Measurements from ENCODE around the gene EFNA1.

EFNA1 gene

GRCh38 chr1:155127105-155127966, at the start of gene EFNA1:
TSS of gene EFNA1 (plus strand) at chr1:155127876. CDS start at chr1:155127978, 102 bp downstream.
- peak; percentile 64 for DNase-seq

GRCh38 chr1:155078469-155079209, 49.0 kb upstream of the EFNA1 start, which contains the start of gene EFNA3:
TSS of gene EFNA3 (plus strand) at chr1:155078837. CDS start at chr1:155078942, 105 bp downstream.
- DNase-seq = peak; percentile 83

- DNase-seq = peak; percentile 46
Measured at GRCh38 chr1:155079210-155079486, 48.5 kb upstream of the EFNA1 start.

- DNase-seq = peak; percentile 40
Measured at GRCh38 chr1:155079487-155080311, 48.0 kb upstream of the EFNA1 start.

- peak; percentile 52 for DNase-seq
Measured at GRCh38 chr1:155080312-155081228, 47.1 kb upstream of the EFNA1 start.

- DNase-seq = peak; percentile 36
Measured at GRCh38 chr1:155081472-155082300, 46.0 kb upstream of the EFNA1 start.

GRCh38 chr1:155082301-155083051, 45.2 kb upstream of the EFNA1 start:
- DNase-seq = peak; percentile 39

GRCh38 chr1:155083052-155083541, 44.6 kb upstream of the EFNA1 start:
- DNase-seq = peak; percentile 38

GRCh38 chr1:155083865-155084721, 43.6 kb upstream of the EFNA1 start:
- DNase-seq = peak; percentile 52

- DNase-seq = peak; percentile 96
Measured at GRCh38 chr1:155084722-155085503, 42.8 kb upstream of the EFNA1 start.

GRCh38 chr1:155085504-155086127, 42.1 kb upstream of the EFNA1 start:
- peak; percentile 73 for DNase-seq

- DNase-seq = peak; percentile 83
Measured at GRCh38 chr1:155086128-155086741, 41.4 kb upstream of the EFNA1 start.

- peak; percentile 51 for DNase-seq
Measured at GRCh38 chr1:155086856-155087535, 40.7 kb upstream of the EFNA1 start.

GRCh38 chr1:155091071-155092051, 36.3 kb upstream of the EFNA1 start:
- peak; percentile 85 for DNase-seq

GRCh38 chr1:155092131-155092530, 35.5 kb upstream of the EFNA1 start:
- no peak for DNase-seq
